Mucosa of descending colon (tissue), 3 donors: Measurements from ENCODE around the gene WIZ. TPM values are rescaled to one million over a fixed set of nuclear protein-coding genes. Genes with fewer than 3 reads are reported as not detected.

ENCODE experiments used
- ATAC-seq: fragments of 200-7000 bp; cut with Tn5 transposase; one replicate; pipeline ENCODE4 v1.9.1; 2020; ENCODE audit warnings: mild to moderate bottlenecking, moderate library complexity
- DNase-seq, 3 donors: peaks; one replicate each; pipeline ENCODE4 v3.0.0-alpha.2; 2020
- H3K36me3 ChIP-seq: fragments of 200-600 bp; one replicate; pipeline ENCODE4 v1.8.0; 2021; ENCODE audit warnings: low read depth, mild to moderate bottlenecking
- H3K4me1 ChIP-seq: fragments of 200-600 bp; one replicate; pipeline ENCODE4 v1.8.0; 2021; ENCODE audit warnings: low read depth, mild to moderate bottlenecking
- H3K4me3 ChIP-seq: fragments of 200-600 bp; one replicate; pipeline ENCODE4 v1.8.0; 2021; ENCODE audit warnings: mild to moderate bottlenecking
- H3K9me3 ChIP-seq: fragments of 200-600 bp; one replicate; pipeline ENCODE4 v1.8.0; 2021; ENCODE audit warnings: mild to moderate bottlenecking
- CTCF ChIP-seq: fragments of 200-600 bp; IDR thresholded peaks from one replicate; pipeline ENCODE4 v1.8.0; 2022; ENCODE audit warnings: antibody characterized with exemption, mild to moderate bottlenecking
- intact Hi-C, 2 donors: fragments of 100-400 bp; cut with DNase I in 1 of 2; cut with micrococcal nuclease in 1 of 2; formaldehyde crosslinking; loops; one replicate each; pipeline versions ENCODE4 v1.11.0 to v1.11.1; 2022; cut with DNase I, micrococcal nuclease
- total RNA-seq, 3 donors: library from RNA; stranded (reverse); fragmentation: NEBNext Ultra II Directional in 2 of 3; extraction: Animal tissue kit (Norgen Biotek cat#: 25700) in 2 of 3; gene quantifications; one replicate each; pipeline versions ENCODE4 v1.2.1 to v1.2.4, GENCODE V29; 2021 to 2023
- donor health status: DM: no; HTN: no; CAD: no; lungs with moderate emphysema.
- donor health status: DM: no; HTN: no; CAD: no.
- donor health status: DM: no; HTN: yes; CAD: no.

Gene WIZ
- total RNA-seq, 3 donors from 2014 or later: 26.7 to 39.9 (median 28.1) TPM

DNA sequence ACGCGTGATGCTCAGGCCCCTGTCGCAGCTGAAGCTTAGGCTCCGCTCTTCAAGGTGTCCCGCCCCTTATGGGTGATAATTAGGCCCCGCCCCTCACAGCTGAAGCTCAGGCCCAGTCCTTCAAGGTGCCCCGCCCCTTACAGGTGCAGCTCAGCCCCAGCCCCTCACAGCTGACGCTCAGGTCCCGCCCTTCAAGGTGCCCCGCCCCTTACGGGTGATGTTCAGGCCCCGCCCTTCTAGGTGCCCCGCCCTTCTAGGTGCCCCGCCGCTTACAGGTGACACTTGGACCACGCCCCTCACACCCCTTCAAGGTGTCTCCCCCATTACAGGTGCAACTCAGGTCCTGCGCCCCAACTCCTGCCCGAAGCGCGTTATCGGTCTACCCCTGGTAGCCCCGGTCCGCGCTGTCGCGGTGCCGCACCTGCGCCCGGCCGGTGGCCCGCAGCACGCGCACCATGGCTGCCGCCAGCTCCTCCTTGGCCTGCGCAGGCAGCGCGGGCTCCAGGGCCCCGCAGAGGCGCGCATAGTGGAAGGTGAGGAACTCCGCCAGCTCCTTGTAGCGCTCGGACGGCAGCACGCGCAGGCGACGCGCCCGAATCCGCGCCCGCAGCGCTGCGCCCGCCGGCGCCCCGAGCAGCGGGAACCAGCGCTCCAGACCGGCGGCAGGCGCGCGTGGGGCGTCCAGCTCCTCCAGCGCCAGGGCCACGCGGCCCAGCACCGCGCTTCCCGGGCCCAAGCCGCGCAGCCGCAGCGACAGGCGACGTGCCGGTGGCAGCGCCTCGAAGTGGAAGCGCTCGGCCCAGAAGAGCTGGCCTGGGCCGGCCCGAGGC, 7.3 kb upstream of the WIZ start:
- no peak overlapping the region for H3K4me3 ChIP-seq
- no peak for TF ChIP-seq CTCF
- H3K36me3 ChIP-seq: no peaks in the 10 kb centered on the region
- peak; percentile 60 for ATAC-seq
- no peaks in the 10 kb centered on the region for H3K9me3 ChIP-seq
- intact Hi-C loops: no loop called here
- H3K4me1 ChIP-seq: peaks cover 21% of the 10 kb centered on the region
- peak in 2 of 3 donors; percentile 67 to 72 for DNase-seq

DNA sequence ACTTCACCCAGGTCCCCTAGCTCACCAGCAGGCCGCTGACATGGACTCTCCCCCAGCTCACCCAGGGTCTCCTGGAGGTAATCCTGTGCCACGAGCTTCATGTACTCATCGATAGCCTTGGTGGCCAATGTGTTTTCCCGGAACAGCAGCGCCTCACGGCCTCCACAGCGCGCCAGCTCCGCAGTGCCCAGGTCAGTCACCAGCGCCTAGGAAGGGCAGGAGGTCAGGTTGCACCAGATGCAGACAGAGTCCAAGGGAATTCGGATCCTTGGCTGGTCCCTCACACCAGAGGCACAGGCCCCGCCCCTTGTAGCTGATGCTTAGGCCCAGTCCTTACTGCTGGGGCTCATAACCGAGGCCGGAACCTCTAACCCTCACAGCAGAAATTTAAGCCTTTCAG, 6.7 kb upstream of the WIZ start:
- Histone ChIP-seq H3K36me3 (no peaks in the 10 kb centered on the region), H3K4me1 (peaks cover 24% of the 10 kb centered on the region), H3K9me3 (no peaks in the 10 kb centered on the region), H3K4me3 (no peak overlapping the region)
- intact Hi-C loops: no loop called here
- DNase-seq (no peak), ATAC-seq (no peak)
- no peak for TF ChIP-seq CTCF

- no peak overlapping the region for H3K4me3 ChIP-seq
- TF ChIP-seq CTCF: no peak
- no peaks in the 10 kb centered on the region for H3K36me3 ChIP-seq
- peaks cover 24% of the 10 kb centered on the region for H3K4me1 ChIP-seq
- intact Hi-C loops: no loop called here
- no peak for ATAC-seq
- DNase-seq: no peak
- no peaks in the 10 kb centered on the region for H3K9me3 ChIP-seq
Measured at GRCh38 chr19:15455996-15456395, 6.2 kb upstream of the WIZ start.

DNA sequence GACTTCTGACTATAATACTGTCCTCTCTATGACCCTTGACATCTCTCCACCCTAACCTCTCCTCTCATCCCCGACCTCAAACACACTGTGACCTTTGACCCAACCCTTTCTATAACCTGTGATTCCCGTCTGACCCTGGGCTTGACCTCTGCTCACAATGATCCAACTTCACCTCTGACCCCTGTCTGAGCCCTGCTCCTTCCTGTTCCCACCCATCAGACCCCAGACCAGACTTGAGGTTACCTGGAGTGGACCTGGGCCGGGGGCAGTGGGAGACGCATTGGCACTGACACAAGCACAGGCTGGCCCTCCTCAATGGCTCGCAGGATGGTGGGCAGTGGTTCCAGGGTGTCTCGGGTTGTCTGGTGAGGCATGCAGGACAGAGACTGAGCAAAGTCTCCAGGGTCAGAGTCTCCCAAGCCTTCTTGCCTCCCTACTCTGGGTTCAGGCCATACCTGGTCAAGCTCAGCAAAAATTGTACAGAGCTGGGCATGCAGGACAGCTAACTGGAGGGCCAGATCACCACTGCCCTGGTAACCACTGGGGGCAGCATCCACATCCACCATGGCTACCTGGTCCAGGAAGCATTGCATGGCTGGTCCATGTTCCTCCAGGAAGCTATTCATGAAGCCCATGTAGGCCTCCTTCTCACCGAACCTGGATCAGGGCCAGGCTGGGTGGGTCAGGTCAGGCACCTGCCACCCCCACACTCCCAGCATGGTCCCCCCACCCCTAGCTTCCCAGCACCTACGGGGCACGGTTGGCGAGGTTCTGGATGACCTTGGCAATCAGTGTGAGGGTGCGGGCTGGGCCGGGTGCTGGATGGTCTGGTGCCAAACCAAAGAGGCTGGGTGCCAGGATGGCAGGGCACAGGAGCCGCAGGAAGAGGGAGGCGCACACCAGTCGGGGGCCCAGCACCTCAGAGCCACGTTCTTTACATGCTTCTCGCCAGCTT, 4.4 kb upstream of the WIZ start:
- no peak overlapping the region for H3K4me3 ChIP-seq
- ATAC-seq (no peak), DNase-seq (no peak)
- TF ChIP-seq CTCF: no peak
- no peaks in the 10 kb centered on the region for H3K36me3 ChIP-seq
- intact Hi-C loops: no loop called here
- peaks cover 25% of the 10 kb centered on the region for H3K4me1 ChIP-seq
- no peaks in the 10 kb centered on the region for H3K9me3 ChIP-seq

- intact Hi-C loops: no loop called here
- no peak overlapping the region for H3K4me3 ChIP-seq
- H3K36me3 ChIP-seq: no peaks in the 10 kb centered on the region
- peaks cover 29% of the 10 kb centered on the region for H3K4me1 ChIP-seq
- no peaks in the 10 kb centered on the region for H3K9me3 ChIP-seq
- ATAC-seq: peak; percentile 6
- DNase-seq: no peak
- no peak for TF ChIP-seq CTCF
Measured at GRCh38 chr19:15453091-15453578, 3.4 kb upstream of the WIZ start.
